Measurements from ENCODE around the gene CXorf51B.
"Not testable (repeated sequence)": the region's sequence is repeated elsewhere in the genome, so short reads cannot be mapped to it uniquely, and the experiment has no call there.

Gene CXorf51B

GRCh38 chrX:146809471-146809870, at the start of gene CXorf51B:
TSS of gene CXorf51B (plus strand) at chrX:146809771. CDS start at chrX:146809792, 21 bp downstream.
- DNase-seq, result not testable (repeated sequence)

- DNase-seq, result not testable (repeated sequence)
Observed at GRCh38 chrX:146814644-146815043, 5.1 kb downstream of the CXorf51B start, which contains the start of gene CXorf51A. TSS of gene CXorf51A (minus strand) at chrX:146814744. CDS start at chrX:146814723, 21 bp downstream.

DNA sequence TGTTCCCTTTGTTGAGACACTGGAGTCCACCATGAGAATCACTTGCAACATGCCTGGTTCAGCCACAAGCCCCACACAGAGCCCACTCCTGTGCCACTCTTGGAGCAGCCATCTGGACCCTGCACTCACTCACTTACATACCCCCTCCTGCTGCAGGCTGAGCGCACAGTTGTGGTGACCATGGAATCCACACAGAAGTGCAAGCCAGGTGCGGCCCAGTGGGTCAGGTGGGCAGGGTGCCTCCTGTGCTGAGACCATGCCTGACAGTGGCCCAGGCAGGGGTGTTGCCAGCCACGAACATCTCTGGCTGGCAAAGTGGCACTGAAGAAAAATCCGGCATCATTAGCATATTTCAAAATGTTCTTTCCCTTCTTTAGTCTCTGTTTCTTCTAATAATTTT, 22.4 kb downstream of the CXorf51B start:
- no peak for DNase-seq

DNA sequence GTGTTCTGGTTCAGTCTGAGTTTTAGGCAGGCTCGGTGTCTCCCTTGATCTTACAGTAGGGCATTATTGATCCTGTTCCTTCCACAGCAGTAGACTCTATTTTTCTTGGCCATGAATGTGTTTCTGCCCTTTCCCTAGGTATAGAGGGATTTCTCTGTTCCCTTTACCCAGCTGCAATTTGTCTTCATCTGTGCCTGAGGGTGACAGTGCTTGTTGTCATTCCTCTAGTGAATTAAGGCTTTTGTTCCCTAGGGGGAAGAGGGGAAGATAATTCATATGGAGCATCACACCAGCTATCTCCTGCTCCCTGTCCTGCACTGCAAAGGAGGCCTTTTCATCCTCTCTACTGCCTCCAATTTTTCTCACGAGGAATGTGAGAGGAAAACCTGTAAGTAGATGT, 44.7 kb downstream of the CXorf51B start:
- no peak for DNase-seq
